Stomach smooth muscle (tissue), 2 donors: Measurements from ENCODE around the gene RAB20.

ENCODE experiments used
- H3K27ac ChIP-seq: one replicate; pipeline ENCODE4 v1.7.0; 2013; ENCODE audit warnings: mild to moderate bottlenecking, low read length, inconsistent platforms
- H3K27me3 ChIP-seq, 2 donors: one replicate each; pipeline ENCODE4 v1.7.0; 2013; ENCODE audit warnings: low read length in 2 of 2; ENCODE audit not compliant: insufficient read depth in 2 of 2, control insufficient read depth in 1 of 2
- H3K36me3 ChIP-seq, 2 donors: one replicate each; pipeline ENCODE4 v1.7.0; 2013; ENCODE audit warnings: low read length in 2 of 2; ENCODE audit not compliant: control insufficient read depth in 2 of 2, insufficient read depth in 2 of 2
- H3K4me1 ChIP-seq: one replicate; pipeline ENCODE4 v1.7.0; 2013; ENCODE audit warnings: low read length; ENCODE audit not compliant: control insufficient read depth, insufficient read depth
- H3K4me3 ChIP-seq, 2 donors: one replicate each; pipeline ENCODE4 v1.7.0; 2013; ENCODE audit warnings: low read length in 2 of 2
- H3K9ac ChIP-seq, 2 donors: one replicate each; pipeline ENCODE4 v1.7.0; 2013; ENCODE audit warnings: low read length in 2 of 2, mild to moderate bottlenecking in 1 of 2
- H3K9me3 ChIP-seq, 2 donors: one replicate each; pipeline ENCODE4 v1.7.0; 2013; ENCODE audit warnings: low read length in 2 of 2; ENCODE audit not compliant: control insufficient read depth in 2 of 2
- donor health status: healthy.
- donor health status: Pancreatic carcinoma.

Gene RAB20

GRCh38 chr13:110554227-110554836 is 7.2 kb downstream of the RAB20 start:
- Histone ChIP-seq H3K4me1 (peaks cover 10% of the 10 kb centered on the region), H3K9me3 (peaks cover 0 to 5% of the 10 kb centered on the region in 2 donors), H3K27ac (no peak overlapping the region), H3K9ac (no peak overlapping the region), H3K36me3 (peaks cover 5 to 10% of the 10 kb centered on the region in 2 donors), H3K27me3 (no peaks in the 10 kb centered on the region), H3K4me3 (no peak overlapping the region)

GRCh38 chr13:110553417-110553816 is 8.1 kb downstream of the RAB20 start:
- Histone ChIP-seq H3K36me3 (peaks cover 5 to 10% of the 10 kb centered on the region in 2 donors), H3K9ac (no peak overlapping the region), H3K9me3 (peaks cover 0 to 5% of the 10 kb centered on the region in 2 donors), H3K27ac (no peak overlapping the region), H3K4me3 (no peak overlapping the region), H3K27me3 (no peaks in the 10 kb centered on the region), H3K4me1 (peaks cover 8% of the 10 kb centered on the region)

- Histone ChIP-seq H3K4me1 (peaks cover 8% of the 10 kb centered on the region), H3K27ac (no peak overlapping the region)
Observed at GRCh38 chr13:110552767-110553166, 8.8 kb downstream of the RAB20 start.

GRCh38 chr13:110551284-110551683 is 10.2 kb downstream of the RAB20 start:
- no peak overlapping the region for H3K4me3 ChIP-seq
- H3K27ac ChIP-seq, result no peak overlapping the region
- H3K36me3 ChIP-seq, result peaks cover 0 to 4% of the 10 kb centered on the region in 2 donors
- peaks cover 15% of the 10 kb centered on the region for H3K4me1 ChIP-seq
- no peak overlapping the region for H3K9ac ChIP-seq
- H3K27me3 ChIP-seq, result no peaks in the 10 kb centered on the region
- H3K9me3 ChIP-seq, result no peaks in the 10 kb centered on the region

More at GRCh38 chr13:110552767-110553166, 8.8 kb downstream of the RAB20 start:
- no peak overlapping the region for H3K4me3 ChIP-seq
- H3K27me3 ChIP-seq, result no peaks in the 10 kb centered on the region
- peaks cover 0 to 5% of the 10 kb centered on the region in 2 donors for H3K9me3 ChIP-seq
- H3K9ac ChIP-seq, result no peak overlapping the region
- H3K36me3 ChIP-seq, result peaks cover 5 to 10% of the 10 kb centered on the region in 2 donors

GRCh38 chr13:110549795-110550160 is 11.7 kb downstream of the RAB20 start:
- no peak overlapping the region for H3K27ac ChIP-seq
- no peak overlapping the region for H3K4me3 ChIP-seq
- no peaks in the 10 kb centered on the region for H3K27me3 ChIP-seq
- no peak overlapping the region for H3K9ac ChIP-seq
- no peaks in the 10 kb centered on the region for H3K9me3 ChIP-seq
- peaks cover 0 to 2% of the 10 kb centered on the region in 2 donors for H3K36me3 ChIP-seq
- H3K4me1 ChIP-seq, result peaks cover 15% of the 10 kb centered on the region

- H3K4me1 ChIP-seq, result peaks cover 11% of the 10 kb centered on the region
- no peak overlapping the region for H3K4me3 ChIP-seq
- no peaks in the 10 kb centered on the region for H3K9me3 ChIP-seq
- no peak overlapping the region for H3K9ac ChIP-seq
- no peaks in the 10 kb centered on the region for H3K27me3 ChIP-seq
- no peak overlapping the region for H3K27ac ChIP-seq
- peaks cover 0 to 2% of the 10 kb centered on the region in 2 donors for H3K36me3 ChIP-seq
Observed at GRCh38 chr13:110548891-110549794, 12.4 kb downstream of the RAB20 start.

- H3K4me1 ChIP-seq, result peaks cover 21% of the 10 kb centered on the region
- H3K27ac ChIP-seq, result peak overlapping the region; percentile 11
- H3K4me3 ChIP-seq, result peak overlapping the region in 1 of 2 donors; percentile 15
Observed at GRCh38 chr13:110546926-110547325, 14.6 kb downstream of the RAB20 start.

GRCh38 chr13:110546378-110546777 is 15.1 kb downstream of the RAB20 start:
- no peak overlapping the region for H3K9ac ChIP-seq
- peaks cover 27% of the 10 kb centered on the region for H3K4me1 ChIP-seq
- H3K27ac ChIP-seq, result peak overlapping the region; percentile 11

More at GRCh38 chr13:110546926-110547325, 14.6 kb downstream of the RAB20 start:
- no peaks in the 10 kb centered on the region for H3K27me3 ChIP-seq
- H3K9me3 ChIP-seq, result no peaks in the 10 kb centered on the region
- H3K36me3 ChIP-seq, result peaks cover 0 to 2% of the 10 kb centered on the region in 2 donors
- no peak overlapping the region for H3K9ac ChIP-seq

GRCh38 chr13:110542169-110542796 is 19.2 kb downstream of the RAB20 start:
- peak overlapping the region; percentile 55 for H3K27ac ChIP-seq
- peaks cover 34% of the 10 kb centered on the region for H3K4me1 ChIP-seq
- H3K4me3 ChIP-seq, result peak overlapping the region; percentile 24 to 33
- H3K27me3 ChIP-seq, result no peaks in the 10 kb centered on the region
- H3K9me3 ChIP-seq, result no peaks in the 10 kb centered on the region
- H3K36me3 ChIP-seq, result no peaks in the 10 kb centered on the region
- no peak overlapping the region for H3K9ac ChIP-seq

More at GRCh38 chr13:110546378-110546777, 15.1 kb downstream of the RAB20 start:
- peaks cover 0 to 2% of the 10 kb centered on the region in 2 donors for H3K36me3 ChIP-seq
- no peaks in the 10 kb centered on the region for H3K9me3 ChIP-seq
- H3K27me3 ChIP-seq, result no peaks in the 10 kb centered on the region
- no peak overlapping the region for H3K4me3 ChIP-seq

- peaks cover 29% of the 10 kb centered on the region for H3K4me1 ChIP-seq
- H3K36me3 ChIP-seq, result no peaks in the 10 kb centered on the region
- no peaks in the 10 kb centered on the region for H3K27me3 ChIP-seq
- peak overlapping the region in 1 of 2 donors; percentile 43 for H3K4me3 ChIP-seq
- peak overlapping the region in 1 of 2 donors; percentile 0 for H3K9ac ChIP-seq
- H3K9me3 ChIP-seq, result no peaks in the 10 kb centered on the region
- H3K27ac ChIP-seq, result peak overlapping the region; percentile 67
Observed at GRCh38 chr13:110541526-110541920, 20.0 kb downstream of the RAB20 start.
